Spinal cord (tissue), 10 donors: ENCODE results near the gene AFF3. TPM values are rescaled to one million over a fixed set of nuclear protein-coding genes. Genes with fewer than 3 reads are reported as not detected.

Experiments used
- DNase-seq, 6 donors: peaks; one replicate each; pipeline versions ENCODE4 v3.0.0 to v3.0.0-alpha.2; 2013 to 2015; ENCODE audit warnings: low spot score in 6 of 6, low read depth in 4 of 6
- H3K27ac ChIP-seq: one replicate; pipeline ENCODE4 v1.5.1; 2013; ENCODE audit warnings: low read depth, low read length, control low read depth
- H3K27me3 ChIP-seq: one replicate; pipeline ENCODE4 v1.6.1; 2013; ENCODE audit warnings: low read length; ENCODE audit not compliant: control insufficient read depth, insufficient read depth
- H3K36me3 ChIP-seq: one replicate; pipeline ENCODE4 v1.6.1; 2013; ENCODE audit warnings: low read length; ENCODE audit not compliant: control insufficient read depth, insufficient read depth
- H3K4me1 ChIP-seq: one replicate; pipeline ENCODE4 v1.6.1; 2013; ENCODE audit warnings: low read length; ENCODE audit not compliant: control insufficient read depth, insufficient read depth
- H3K4me3 ChIP-seq: one replicate; pipeline ENCODE4 v1.5.1; 2013; ENCODE audit warnings: low read depth, low read length, control low read depth
- H3K9me3 ChIP-seq: one replicate; pipeline ENCODE4 v1.6.1; 2013; ENCODE audit warnings: low read length; ENCODE audit not compliant: control insufficient read depth, insufficient read depth
- WGBS: methylation state at CpG from one replicate; pipeline ENCODE4 v1.1.5; 2013; ENCODE audit warnings: missing lambda C conversion rate; ENCODE audit not compliant: insufficient coverage; 5-methylcytosine and 5-hydroxymethylcytosine counted together
- polyA plus RNA-seq, 2 donors: library from polyadenylated mRNA; unstranded; fragments of 120-200 nt; gene quantifications; one replicate each; pipeline ENCODE4 v1.2.1, GENCODE V29; 2013; ENCODE audit not compliant: insufficient read length in 2 of 2
- total RNA-seq, 2 donors: library from RNA; depleted of rRNA in 1 of 2; stranded (reverse); fragments of 120-200 nt in 1 of 2; fragments of >200 nt in 1 of 2; gene quantifications; one replicate each; pipeline versions ENCODE4 v1.2.3 to v1.2.4, GENCODE V29; 2013 to 2014
- donor health status: healthy.

AFF3 gene
- total and polyA plus RNA-seq, 4 donors = 31.5 to 44.6 (median 42.4) TPM

DNA sequence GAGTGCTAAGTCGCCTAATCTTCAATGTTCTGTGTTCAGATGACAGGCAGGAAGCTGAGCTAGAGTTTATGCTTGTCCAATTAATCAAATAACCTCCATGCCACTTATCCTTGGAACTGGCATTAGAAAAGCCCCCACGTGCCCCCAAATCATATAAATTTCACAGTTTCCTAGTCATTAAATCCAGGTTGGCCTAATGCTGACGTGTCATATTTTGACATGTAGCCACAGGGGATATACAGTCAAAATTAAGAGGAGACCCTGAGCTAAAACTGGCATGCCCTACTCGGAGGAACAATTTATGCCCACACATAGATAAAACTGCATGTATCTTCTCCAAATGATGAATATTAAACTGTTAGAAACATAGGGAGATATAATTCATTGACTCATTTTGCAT, 101.0 kb downstream of the AFF3 start:
- DNase-seq = peak in 1 of 6 donors; percentile 32
- Histone ChIP-seq H3K36me3 (no peaks in the 10 kb centered on the region), H3K4me3 (no peak overlapping the region), H3K9me3 (no peaks in the 10 kb centered on the region), H3K4me1 (peaks cover 23% of the 10 kb centered on the region), H3K27ac (no peak overlapping the region), H3K27me3 (no peaks in the 10 kb centered on the region)
- no CpG with 5 or more reads among the region's 4 CpGs for WGBS

DNA sequence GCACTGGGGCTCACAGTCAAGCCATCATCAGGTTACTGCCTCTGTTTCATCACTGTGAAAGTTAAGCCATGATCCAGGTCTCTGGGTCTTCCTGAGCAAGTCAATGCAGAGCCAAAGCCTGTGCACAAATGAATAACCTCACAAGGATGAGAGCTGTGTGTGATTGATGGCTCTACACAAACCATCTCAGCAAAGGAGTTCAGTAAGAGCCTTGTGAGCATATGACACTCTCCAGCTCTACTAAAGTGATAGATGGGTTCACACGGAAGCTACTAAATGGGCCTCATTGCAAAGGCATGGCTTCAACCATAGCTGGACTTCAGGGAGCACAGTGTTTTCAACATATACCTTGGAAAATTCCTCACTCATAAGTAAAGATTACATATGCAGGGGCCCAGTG, 101.5 kb downstream of the AFF3 start:
- H3K27ac ChIP-seq = no peak overlapping the region
- DNase-seq = peak in 1 of 6 donors; percentile 68
- H3K9me3 ChIP-seq = no peaks in the 10 kb centered on the region
- H3K36me3 ChIP-seq = no peaks in the 10 kb centered on the region
- no peaks in the 10 kb centered on the region for H3K27me3 ChIP-seq
- 17% methylated on average over 1 of the region's 1 CpG for WGBS
- no peak overlapping the region for H3K4me3 ChIP-seq
- peaks cover 23% of the 10 kb centered on the region for H3K4me1 ChIP-seq

DNA sequence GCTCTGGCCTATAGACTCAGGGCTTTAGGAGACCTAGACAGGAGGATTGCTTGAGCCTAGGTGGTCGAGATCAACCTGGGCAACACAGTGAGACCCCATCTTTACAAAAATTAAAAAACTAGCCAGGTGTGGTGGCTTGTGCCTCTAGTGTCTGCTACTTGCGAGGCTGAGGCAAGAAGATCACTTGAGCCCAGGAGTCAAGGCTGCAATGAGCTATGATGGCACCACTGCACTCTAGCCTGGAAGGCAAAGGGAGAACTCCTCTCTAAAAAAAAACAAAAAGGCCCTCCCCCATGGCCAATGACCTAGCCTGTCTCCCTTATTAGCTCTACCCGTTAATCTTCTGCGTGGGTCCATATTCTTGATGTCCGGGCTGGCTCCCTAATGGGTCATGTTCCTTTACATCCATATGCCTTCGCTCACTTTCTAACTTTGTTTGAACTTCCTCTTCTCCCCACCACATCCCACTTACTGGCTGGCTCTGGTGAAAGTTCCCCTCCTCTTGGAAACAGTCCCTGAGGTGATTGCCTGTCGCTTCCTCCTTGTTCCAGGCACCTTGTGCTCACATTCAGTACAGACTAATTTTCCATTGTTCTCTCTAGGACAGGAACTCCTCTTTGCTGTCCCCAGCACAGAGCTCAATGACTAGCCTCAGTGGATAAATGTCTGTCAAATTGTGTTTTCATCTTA, 103.0 kb downstream of the AFF3 start:
- no peaks in the 10 kb centered on the region for H3K9me3 ChIP-seq
- 93% methylated on average over 7 of the region's 7 CpGs for WGBS

DNA sequence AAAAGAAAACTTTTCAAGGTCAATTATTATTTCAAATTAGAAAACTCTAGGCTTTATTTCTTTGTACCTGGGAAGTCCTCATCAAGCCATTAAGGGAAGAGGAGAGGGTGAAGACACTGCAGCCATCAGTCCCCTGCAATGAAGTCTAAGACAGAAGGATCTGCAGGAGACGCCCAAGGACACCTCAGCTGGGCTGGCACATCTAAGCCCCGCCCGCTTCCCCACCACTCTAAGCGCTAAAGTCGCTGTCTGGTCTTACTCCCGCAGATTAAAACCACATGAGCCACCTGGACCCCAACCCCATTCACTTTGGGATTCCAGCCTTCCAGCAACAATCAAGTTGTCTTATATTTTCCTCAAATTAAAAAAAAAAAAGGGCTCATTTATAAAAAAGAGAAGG, 104.4 kb downstream of the AFF3 start:
- DNase-seq = no peak
- WGBS = 69% methylated on average over 5 of the region's 6 CpGs
- Histone ChIP-seq H3K9me3 (no peaks in the 10 kb centered on the region), H3K4me3 (no peak overlapping the region), H3K27me3 (no peaks in the 10 kb centered on the region), H3K27ac (no peak overlapping the region), H3K4me1 (peaks cover 8% of the 10 kb centered on the region), H3K36me3 (no peaks in the 10 kb centered on the region)

More for the DNA sequence above, 103.0 kb downstream of the AFF3 start:
- Histone ChIP-seq H3K27me3 (no peaks in the 10 kb centered on the region), H3K4me1 (peaks cover 16% of the 10 kb centered on the region), H3K4me3 (no peak overlapping the region), H3K27ac (no peak overlapping the region), H3K36me3 (no peaks in the 10 kb centered on the region)
- DNase-seq = no peak

DNA sequence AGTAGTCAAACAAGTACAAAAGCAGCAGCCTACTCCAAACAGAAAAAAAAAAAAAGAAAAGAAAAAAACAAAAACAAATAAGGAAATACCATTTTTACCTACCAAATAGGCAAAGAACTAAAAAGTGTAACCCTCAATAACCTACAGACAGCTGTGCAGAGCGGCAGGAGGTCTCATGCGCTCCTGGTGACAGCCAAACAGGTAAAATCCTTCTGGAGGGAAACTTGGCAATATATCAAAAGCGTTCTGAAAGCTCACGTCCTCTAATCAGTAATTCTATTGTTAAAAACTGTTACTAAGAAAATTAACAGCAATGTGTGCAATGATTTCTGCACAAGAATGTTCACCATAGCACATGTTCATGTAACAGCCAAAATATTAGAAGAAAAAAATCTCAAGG, 105.6 kb downstream of the AFF3 start:
- H3K27ac ChIP-seq = no peak overlapping the region
- no peaks in the 10 kb centered on the region for H3K9me3 ChIP-seq
- no peak for DNase-seq
- H3K27me3 ChIP-seq = no peaks in the 10 kb centered on the region
- no peak overlapping the region for H3K4me3 ChIP-seq
- no CpG with 5 or more reads among the region's 4 CpGs for WGBS
- H3K4me1 ChIP-seq = peaks cover 3% of the 10 kb centered on the region
- no peaks in the 10 kb centered on the region for H3K36me3 ChIP-seq

DNA sequence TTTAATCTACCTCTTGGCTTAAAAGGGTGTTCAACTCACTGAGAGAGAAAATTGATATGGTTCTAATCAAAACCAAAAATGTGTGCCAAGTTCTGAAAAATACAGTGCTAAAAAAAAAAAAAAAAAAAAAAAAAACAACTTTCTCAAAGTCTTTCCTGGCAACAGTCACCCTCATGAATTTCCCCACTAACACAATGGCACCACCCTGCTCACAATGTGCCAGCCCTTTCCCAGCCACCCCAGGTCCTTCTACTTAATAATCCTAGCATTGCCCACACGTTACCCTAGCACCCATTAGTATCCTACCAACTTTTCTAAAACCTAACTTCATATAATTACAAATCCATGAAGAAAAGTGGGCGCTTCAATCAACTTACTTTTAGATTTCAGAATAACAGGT, 106.4 kb downstream of the AFF3 start:
- no peaks in the 10 kb centered on the region for H3K9me3 ChIP-seq
- no peaks in the 10 kb centered on the region for H3K36me3 ChIP-seq
- H3K27me3 ChIP-seq = no peaks in the 10 kb centered on the region
- H3K27ac ChIP-seq = no peak overlapping the region
- H3K4me3 ChIP-seq = no peak overlapping the region
- WGBS = 40% methylated on average over 1 of the region's 2 CpGs
- peaks cover 3% of the 10 kb centered on the region for H3K4me1 ChIP-seq
- no peak for DNase-seq

DNA sequence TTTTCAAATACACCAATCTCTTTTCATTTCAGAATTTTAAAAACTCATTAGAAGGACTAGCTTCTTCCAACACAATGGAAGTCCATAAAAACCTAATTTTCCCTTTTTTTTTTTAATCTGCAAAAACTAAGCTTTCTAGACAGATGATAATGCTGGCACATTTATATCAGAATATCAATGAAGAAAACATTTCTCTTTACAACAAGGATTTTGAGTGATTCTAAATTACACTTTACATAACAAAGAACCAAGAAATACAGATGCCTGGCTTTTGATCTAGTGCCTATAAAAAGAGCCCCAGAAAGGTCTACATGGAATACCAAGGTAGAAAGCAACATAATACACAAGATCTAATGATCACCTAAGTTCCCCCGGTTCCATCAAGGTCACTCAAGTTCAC, 108.0 kb downstream of the AFF3 start:
- no peak overlapping the region for H3K4me3 ChIP-seq
- WGBS = no CpG with 5 or more reads among the region's 1 CpG
- peaks cover 3% of the 10 kb centered on the region for H3K4me1 ChIP-seq
- DNase-seq = no peak
- H3K9me3 ChIP-seq = no peaks in the 10 kb centered on the region
- H3K27me3 ChIP-seq = no peaks in the 10 kb centered on the region
- no peaks in the 10 kb centered on the region for H3K36me3 ChIP-seq
- no peak overlapping the region for H3K27ac ChIP-seq

DNA sequence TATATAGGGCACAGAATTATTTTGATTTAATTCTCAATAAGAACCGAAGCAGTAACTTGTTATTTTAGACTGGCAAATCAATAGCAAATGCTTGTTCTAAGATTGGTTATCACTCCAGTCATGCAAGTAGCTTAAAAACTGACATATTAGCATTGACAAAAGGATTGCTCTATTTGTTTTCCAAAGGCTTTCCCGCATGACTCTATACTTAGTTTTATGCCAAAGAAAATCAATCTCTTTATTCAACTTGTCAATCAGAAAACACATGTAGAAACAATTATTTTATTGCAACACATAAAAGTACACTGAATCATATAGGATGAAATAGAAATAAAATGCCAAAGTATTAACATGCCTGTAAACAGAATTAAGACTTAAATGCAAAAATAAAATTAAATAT, 108.4 kb downstream of the AFF3 start:
- Histone ChIP-seq H3K4me1 (peaks cover 3% of the 10 kb centered on the region), H3K27ac (no peak overlapping the region), H3K4me3 (no peak overlapping the region), H3K27me3 (no peaks in the 10 kb centered on the region), H3K9me3 (no peaks in the 10 kb centered on the region), H3K36me3 (no peaks in the 10 kb centered on the region)
- WGBS = no CpG with 5 or more reads among the region's 2 CpGs
- no peak for DNase-seq

DNA sequence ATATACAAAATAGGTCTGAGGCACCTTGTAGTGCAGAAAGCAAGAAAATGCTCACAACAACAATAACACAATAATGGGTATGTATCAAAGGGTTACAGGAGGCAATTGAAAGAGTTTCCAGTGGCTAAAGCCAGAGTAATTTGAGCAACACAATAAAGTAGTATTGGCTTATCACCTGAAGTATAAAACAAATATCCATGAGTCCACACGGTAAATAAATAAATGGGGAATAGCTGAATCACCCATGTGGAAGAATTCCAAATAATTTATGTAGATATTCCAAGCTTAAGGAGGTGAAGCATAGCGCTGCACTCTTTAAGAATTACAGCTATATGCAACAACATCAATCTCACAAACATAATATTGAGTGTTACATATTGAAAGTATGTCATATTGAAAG, 110.8 kb downstream of the AFF3 start:
- Histone ChIP-seq H3K4me1 (no peaks in the 10 kb centered on the region), H3K36me3 (no peaks in the 10 kb centered on the region), H3K27me3 (no peaks in the 10 kb centered on the region), H3K9me3 (no peaks in the 10 kb centered on the region), H3K27ac (no peak overlapping the region), H3K4me3 (no peak overlapping the region)
- DNase-seq = no peak
- WGBS = no CpG with 5 or more reads among the region's 2 CpGs

DNA sequence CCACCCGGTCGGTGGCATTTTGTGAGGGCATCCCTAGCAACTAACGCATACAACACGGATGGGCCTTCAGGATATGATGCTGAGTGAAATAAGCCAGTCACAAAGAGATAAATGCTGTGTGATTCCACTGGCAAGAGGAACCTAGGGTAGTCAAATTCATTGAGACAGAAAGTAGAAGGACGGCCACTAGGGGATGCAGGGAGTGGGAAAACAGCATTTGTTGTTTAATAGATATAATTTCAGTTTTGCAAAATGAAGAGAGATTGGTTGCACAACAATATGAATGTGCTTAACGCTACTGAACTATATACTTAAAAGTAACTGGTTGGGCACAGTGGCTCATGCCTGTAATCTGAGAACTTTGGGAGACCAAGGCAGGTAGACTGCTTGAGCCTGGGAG, 112.9 kb downstream of the AFF3 start:
- Histone ChIP-seq H3K9me3 (no peaks in the 10 kb centered on the region), H3K27me3 (no peaks in the 10 kb centered on the region), H3K4me3 (no peak overlapping the region), H3K36me3 (no peaks in the 10 kb centered on the region), H3K27ac (no peak overlapping the region), H3K4me1 (no peaks in the 10 kb centered on the region)
- 93% methylated on average over 3 of the region's 6 CpGs for WGBS
- DNase-seq = no peak
